HUDEP-2 (cell line): ENCODE measurements around the gene NRM.
"Not testable (repeated sequence)": the region's sequence is repeated elsewhere in the genome, so short reads cannot be mapped to it uniquely, and the experiment has no call there.

ENCODE experiments used
- DNase-seq, 76 experiments: peaks; one replicate each; lab custom pipeline; 2025; ENCODE audit not compliant: unreplicated experiment in 76 of 76; lab: John Stamatoyannopoulos, UW

The NRM gene

GRCh38 chr6:30721198-30722024, 30.6 kb upstream of the NRM start:
- peak in 73 of 76 experiments; percentile 35 to 97 (median 89) for DNase-seq

- peak in 70 of 76 experiments; percentile 24 to 84 (median 69) for DNase-seq
These were observed 30.0 kb upstream of the NRM start for GRCh38 chr6:30720738-30721197.

- DNase-seq = peak in 75 of 76 experiments; percentile 66 to 99 (median 97)
These were observed 29.3 kb upstream of the NRM start, which contains the start of gene TUBB for GRCh38 chr6:30719791-30720737. Gene TUBB (plus strand): TSS chr6:30720352. CDS start chr6:30720507, 155 bp downstream.

GRCh38 chr6:30719356-30719755, 28.6 kb upstream of the NRM start:
- peak in 3 of 76 experiments; percentile 30 to 52 (median 40) for DNase-seq

- DNase-seq = not testable (repeated sequence)
These were observed 27.3 kb upstream of the NRM start for GRCh38 chr6:30717845-30718720.

- DNase-seq = peak; percentile 87 to 100 (median 100)
These were observed 26.5 kb upstream of the NRM start, which contains the start of gene MDC1 for GRCh38 chr6:30717129-30717844. Gene MDC1 (minus strand): TSS chr6:30717281. CDS start chr6:30715175, 2,106 bp downstream.

GRCh38 chr6:30716879-30717128, 26.0 kb upstream of the NRM start:
- no peak for DNase-seq

- no peak for DNase-seq
These were observed 23.5 kb upstream of the NRM start for GRCh38 chr6:30714263-30714662.

- DNase-seq = peak in 56 of 76 experiments; percentile 18 to 88 (median 53)
These were observed 21.7 kb upstream of the NRM start for GRCh38 chr6:30712441-30712945.

- no peak for DNase-seq
These were observed 21.1 kb upstream of the NRM start for GRCh38 chr6:30711758-30712380.

- DNase-seq = no peak
These were observed 18.5 kb upstream of the NRM start for GRCh38 chr6:30709101-30709868.

- no peak for DNase-seq
These were observed 16.6 kb upstream of the NRM start for GRCh38 chr6:30707281-30707850.

- DNase-seq = no peak
These were observed 14.8 kb upstream of the NRM start for GRCh38 chr6:30705620-30706019.

GRCh38 chr6:30703821-30704220, 13.0 kb upstream of the NRM start:
- no peak for DNase-seq

GRCh38 chr6:30703011-30703410, 12.2 kb upstream of the NRM start:
- no peak for DNase-seq

GRCh38 chr6:30700340-30700739, 9.6 kb upstream of the NRM start:
- no peak for DNase-seq

- DNase-seq = no peak
These were observed 5.6 kb upstream of the NRM start for GRCh38 chr6:30696432-30696831.
